Measurements from ENCODE around the gene ANKRD44. TPM values are rescaled to one million over a fixed set of nuclear protein-coding genes. Genes with fewer than 3 reads are reported as not detected.

Gene ANKRD44
- total RNA-seq, 1 experiment from 2014 or later = 7.1 TPM

DNA sequence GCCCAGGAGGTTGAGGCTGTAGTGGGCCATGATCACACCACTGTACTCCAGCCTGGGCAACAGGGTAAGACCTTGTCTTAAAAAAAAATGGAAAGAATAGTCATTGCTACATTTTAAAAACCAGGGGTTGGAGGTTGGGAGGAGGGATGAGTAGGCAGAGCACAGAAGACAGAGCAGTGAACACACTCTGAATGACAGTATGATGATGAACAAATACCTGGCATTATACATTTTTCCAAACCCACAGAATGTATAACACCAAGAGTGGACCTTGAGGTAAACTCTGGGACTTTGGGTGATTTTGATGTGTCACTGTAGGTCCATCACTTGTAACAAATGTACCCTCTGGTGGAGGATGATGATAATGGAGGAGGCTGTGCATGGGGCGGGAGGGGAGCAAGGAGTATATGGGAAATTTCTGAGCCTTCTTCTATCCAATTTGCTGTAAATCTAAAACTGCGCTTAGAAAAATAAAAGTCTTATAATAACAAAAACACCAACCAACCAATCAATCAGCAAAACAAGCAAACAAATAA is 272.6 kb downstream of the ANKRD44 start:
- Mint-ChIP-seq H3K4me1 (ENCODE audit: low read depth, unreplicated experiment) (no peaks in the 10 kb centered on the region), H3K27ac (ENCODE audit: unreplicated experiment) (no peak overlapping the region), H3K4me3 (ENCODE audit: low read depth, unreplicated experiment) (no peak overlapping the region), H3K9me3 (ENCODE audit: low read depth, unreplicated experiment) (peaks cover 4% of the 10 kb centered on the region), H3K36me3 (ENCODE audit: insufficient read depth, unreplicated experiment) (no peaks in the 10 kb centered on the region), H3K27me3 (ENCODE audit: unreplicated experiment) (no peaks in the 10 kb centered on the region)
- TF ChIP-seq, protein P1, sequence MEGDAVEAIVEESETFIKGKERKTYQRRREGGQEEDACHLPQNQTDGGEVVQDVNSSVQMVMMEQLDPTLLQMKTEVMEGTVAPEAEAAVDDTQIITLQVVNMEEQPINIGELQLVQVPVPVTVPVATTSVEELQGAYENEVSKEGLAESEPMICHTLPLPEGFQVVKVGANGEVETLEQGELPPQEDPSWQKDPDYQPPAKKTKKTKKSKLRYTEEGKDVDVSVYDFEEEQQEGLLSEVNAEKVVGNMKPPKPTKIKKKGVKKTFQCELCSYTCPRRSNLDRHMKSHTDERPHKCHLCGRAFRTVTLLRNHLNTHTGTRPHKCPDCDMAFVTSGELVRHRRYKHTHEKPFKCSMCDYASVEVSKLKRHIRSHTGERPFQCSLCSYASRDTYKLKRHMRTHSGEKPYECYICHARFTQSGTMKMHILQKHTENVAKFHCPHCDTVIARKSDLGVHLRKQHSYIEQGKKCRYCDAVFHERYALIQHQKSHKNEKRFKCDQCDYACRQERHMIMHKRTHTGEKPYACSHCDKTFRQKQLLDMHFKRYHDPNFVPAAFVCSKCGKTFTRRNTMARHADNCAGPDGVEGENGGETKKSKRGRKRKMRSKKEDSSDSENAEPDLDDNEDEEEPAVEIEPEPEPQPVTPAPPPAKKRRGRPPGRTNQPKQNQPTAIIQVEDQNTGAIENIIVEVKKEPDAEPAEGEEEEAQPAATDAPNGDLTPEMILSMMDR (IDR thresholded peaks at IDR 0.05; ENCODE audit: unreplicated experiment) = no peak
- CTCF ChIA-PET = no interaction called here
- no peak for DNase-seq
- intact Hi-C loops (cut with micrococcal nuclease; ENCODE audit: unreplicated experiment) = no loop called here
- BruUV-seq (replicated peaks) = no TSS peak

DNA sequence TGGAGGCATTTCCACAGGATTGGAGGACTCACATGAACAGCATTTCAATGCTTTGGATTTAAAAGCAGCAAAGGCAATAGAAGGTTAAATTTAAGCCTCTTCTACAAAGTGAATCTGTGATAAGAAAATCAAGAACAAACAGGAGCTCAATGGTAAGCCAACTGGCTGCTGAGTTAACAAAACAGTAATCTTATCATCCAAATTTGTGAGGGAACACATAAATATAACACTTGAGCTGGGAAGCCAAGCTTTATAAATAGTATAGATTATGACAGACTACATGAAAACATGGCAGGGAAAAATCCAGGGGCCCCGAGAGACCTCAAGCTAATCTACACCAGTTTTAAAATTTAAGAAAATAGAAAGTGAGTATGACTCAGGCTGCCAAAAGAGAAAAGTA is 275.6 kb downstream of the ANKRD44 start:
- intact Hi-C loops (cut with micrococcal nuclease; ENCODE audit: unreplicated experiment) = no loop called here
- CTCF ChIA-PET = no interaction called here
- H3K9me3 Mint-ChIP-seq (ENCODE audit: low read depth, unreplicated experiment) = peaks cover 9% of the 10 kb centered on the region
- no peaks in the 10 kb centered on the region for H3K27me3 Mint-ChIP-seq (ENCODE audit: unreplicated experiment)
- TF ChIP-seq, protein P1 (IDR thresholded peaks at IDR 0.05; ENCODE audit: unreplicated experiment) = no peak
- DNase-seq = no peak
- H3K4me1 Mint-ChIP-seq (ENCODE audit: low read depth, unreplicated experiment) = no peaks in the 10 kb centered on the region
- H3K4me3 Mint-ChIP-seq (ENCODE audit: low read depth, unreplicated experiment) = no peak overlapping the region
- BruUV-seq (replicated peaks) = no TSS peak
- H3K36me3 Mint-ChIP-seq (ENCODE audit: insufficient read depth, unreplicated experiment) = no peaks in the 10 kb centered on the region
- H3K27ac Mint-ChIP-seq (ENCODE audit: unreplicated experiment) = no peak overlapping the region

DNA sequence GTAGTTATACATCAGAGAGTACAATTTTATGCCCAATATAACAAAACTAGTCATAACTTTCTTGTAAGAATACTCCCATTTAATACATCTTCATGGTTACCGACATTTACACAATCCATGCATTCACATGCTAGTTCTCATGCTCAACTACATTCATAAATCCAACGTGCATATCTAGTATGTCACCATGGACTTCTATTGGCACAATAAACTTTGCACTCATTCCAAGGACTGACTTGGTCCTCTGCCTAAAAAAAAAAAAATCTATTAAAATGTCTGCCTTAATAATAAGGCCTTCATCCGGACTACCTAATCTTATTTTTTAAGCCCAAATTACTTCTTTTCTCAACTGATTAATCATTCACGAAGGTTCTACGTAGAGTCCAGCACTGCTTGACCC is 276.3 kb downstream of the ANKRD44 start:
- TF ChIP-seq, protein P1 (IDR thresholded peaks at IDR 0.05; ENCODE audit: unreplicated experiment) = no peak
- H3K27ac Mint-ChIP-seq (ENCODE audit: unreplicated experiment) = no peak overlapping the region
- no peaks in the 10 kb centered on the region for H3K4me1 Mint-ChIP-seq (ENCODE audit: low read depth, unreplicated experiment)
- no peak for DNase-seq
- no peaks in the 10 kb centered on the region for H3K27me3 Mint-ChIP-seq (ENCODE audit: unreplicated experiment)
- no peaks in the 10 kb centered on the region for H3K36me3 Mint-ChIP-seq (ENCODE audit: insufficient read depth, unreplicated experiment)
- peaks cover 9% of the 10 kb centered on the region for H3K9me3 Mint-ChIP-seq (ENCODE audit: low read depth, unreplicated experiment)
- CTCF ChIA-PET = no interaction called here
- intact Hi-C loops (cut with micrococcal nuclease; ENCODE audit: unreplicated experiment) = loop anchor here (1.0 kb wide), 1 partner anchor 27 kb away; no protein-coding TSS in a partner anchor
- no peak overlapping the region for H3K4me3 Mint-ChIP-seq (ENCODE audit: low read depth, unreplicated experiment)
- no TSS peak for BruUV-seq (replicated peaks)

DNA sequence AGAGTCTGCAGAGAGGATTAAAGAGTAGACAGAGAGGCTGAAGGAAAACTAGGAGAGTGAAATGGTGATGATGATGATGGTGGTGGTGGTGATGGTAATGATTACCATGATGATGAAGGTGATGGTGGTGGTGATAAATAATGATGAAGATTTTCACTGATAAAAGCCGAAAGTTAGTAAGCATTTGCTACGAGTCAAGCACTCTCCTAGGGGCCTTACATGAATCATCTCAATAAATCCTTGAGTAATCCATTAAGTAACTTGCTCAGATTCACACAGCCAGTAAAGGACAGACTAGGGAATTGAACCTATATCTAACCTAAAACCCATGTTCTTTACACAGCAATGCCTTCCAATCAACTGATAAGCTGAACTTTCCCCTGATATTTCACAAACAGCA is 277.4 kb downstream of the ANKRD44 start:
- Mint-ChIP-seq H3K4me1 (ENCODE audit: low read depth, unreplicated experiment) (no peaks in the 10 kb centered on the region), H3K36me3 (ENCODE audit: insufficient read depth, unreplicated experiment) (no peaks in the 10 kb centered on the region), H3K9me3 (ENCODE audit: low read depth, unreplicated experiment) (peaks cover 9% of the 10 kb centered on the region), H3K27ac (ENCODE audit: unreplicated experiment) (no peak overlapping the region), H3K27me3 (ENCODE audit: unreplicated experiment) (no peaks in the 10 kb centered on the region), H3K4me3 (ENCODE audit: low read depth, unreplicated experiment) (no peak overlapping the region)
- intact Hi-C loops (cut with micrococcal nuclease; ENCODE audit: unreplicated experiment) = no loop called here
- TF ChIP-seq, protein P1 (IDR thresholded peaks at IDR 0.05; ENCODE audit: unreplicated experiment) = no peak
- DNase-seq = no peak
- BruUV-seq (replicated peaks) = no TSS peak
- CTCF ChIA-PET = no interaction called here

Data from Calu3 (cell line).